Measurements from ENCODE around the gene EPS8L3. TPM values are rescaled to one million over a fixed set of nuclear protein-coding genes. Genes with fewer than 3 reads are reported as not detected.

EPS8L3 gene
- total RNA-seq, 1 donor from 2014 or later, result not detected

DNA sequence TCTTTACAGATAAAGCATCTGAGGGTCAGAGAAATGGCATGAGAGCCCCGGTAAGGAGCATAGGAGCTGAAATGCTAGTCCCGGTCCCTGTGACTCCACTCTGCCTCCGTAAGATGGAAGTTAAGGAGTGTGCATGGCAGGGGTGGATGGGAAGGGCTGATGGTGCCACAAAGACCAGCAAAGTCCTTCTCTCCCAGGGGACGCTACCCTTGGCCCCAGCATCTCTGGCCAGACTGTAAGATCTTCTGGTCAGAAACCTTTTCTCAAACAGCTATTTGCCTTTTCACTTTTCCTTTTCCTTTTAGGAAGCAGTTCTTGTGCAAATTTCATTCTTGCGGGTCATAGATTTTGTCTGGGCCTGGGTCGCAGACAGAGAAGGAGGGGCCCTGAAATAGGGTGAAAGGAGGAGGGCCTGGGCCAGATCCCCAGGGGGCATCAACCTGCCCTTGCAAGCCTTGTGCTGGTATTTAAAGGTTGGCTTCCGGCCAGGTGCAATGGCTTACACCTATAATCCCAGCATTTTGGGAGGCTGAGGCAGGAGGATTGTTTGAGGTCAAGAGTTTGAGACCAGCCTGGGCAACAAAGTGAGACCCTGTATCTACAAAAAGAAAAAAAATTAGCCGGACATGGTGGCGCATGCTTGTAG, 14.4 kb upstream of the EPS8L3 start:
- no peaks in the 10 kb centered on the region for H4K20me1 ChIP-seq (ENCODE audit: low read depth)
- no peak overlapping the region for H3K4me3 Mint-ChIP-seq
- H3K9ac ChIP-seq, result no peak overlapping the region
- no peaks in the 10 kb centered on the region for H3K36me3 ChIP-seq
- H3K9me3 Mint-ChIP-seq, result no peaks in the 10 kb centered on the region
- no peak overlapping the region for H3K27ac ChIP-seq
- H3K9me3 ChIP-seq (ENCODE audit: low read depth), result no peaks in the 10 kb centered on the region
- H3K27ac Mint-ChIP-seq, result no peak overlapping the region
- no peak overlapping the region for H3K4me2 ChIP-seq
- H3K36me3 Mint-ChIP-seq, result no peaks in the 10 kb centered on the region
- TF ChIP-seq, protein P1, sequence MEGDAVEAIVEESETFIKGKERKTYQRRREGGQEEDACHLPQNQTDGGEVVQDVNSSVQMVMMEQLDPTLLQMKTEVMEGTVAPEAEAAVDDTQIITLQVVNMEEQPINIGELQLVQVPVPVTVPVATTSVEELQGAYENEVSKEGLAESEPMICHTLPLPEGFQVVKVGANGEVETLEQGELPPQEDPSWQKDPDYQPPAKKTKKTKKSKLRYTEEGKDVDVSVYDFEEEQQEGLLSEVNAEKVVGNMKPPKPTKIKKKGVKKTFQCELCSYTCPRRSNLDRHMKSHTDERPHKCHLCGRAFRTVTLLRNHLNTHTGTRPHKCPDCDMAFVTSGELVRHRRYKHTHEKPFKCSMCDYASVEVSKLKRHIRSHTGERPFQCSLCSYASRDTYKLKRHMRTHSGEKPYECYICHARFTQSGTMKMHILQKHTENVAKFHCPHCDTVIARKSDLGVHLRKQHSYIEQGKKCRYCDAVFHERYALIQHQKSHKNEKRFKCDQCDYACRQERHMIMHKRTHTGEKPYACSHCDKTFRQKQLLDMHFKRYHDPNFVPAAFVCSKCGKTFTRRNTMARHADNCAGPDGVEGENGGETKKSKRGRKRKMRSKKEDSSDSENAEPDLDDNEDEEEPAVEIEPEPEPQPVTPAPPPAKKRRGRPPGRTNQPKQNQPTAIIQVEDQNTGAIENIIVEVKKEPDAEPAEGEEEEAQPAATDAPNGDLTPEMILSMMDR (IDR thresholded peaks at IDR 0.05), result no peak
- TF ChIP-seq EZH2 (IDR thresholded peaks at IDR 0.05) (no peak), EZH2phosphoT487 (IDR thresholded peaks at IDR 0.05) (no peak)
- H3K4me3 ChIP-seq, result no peak overlapping the region
- H3K79me2 ChIP-seq (ENCODE audit: low read depth), result no peaks in the 10 kb centered on the region
- no peaks in the 10 kb centered on the region for H3K4me1 Mint-ChIP-seq
- H3K27me3 ChIP-seq, result no peaks in the 10 kb centered on the region
- no peak for DNase-seq (ENCODE audit: low spot score)
- H2AFZ ChIP-seq (replicated peaks), result no peak overlapping the region
- H3K4me1 ChIP-seq, result peaks cover 5% of the 10 kb centered on the region
- peaks cover 9% of the 10 kb centered on the region for H3K27me3 Mint-ChIP-seq (ENCODE audit: insufficient read depth, low read depth)
- no peaks in the 10 kb centered on the region for H3F3A ChIP-seq (ENCODE audit: low read depth)

DNA sequence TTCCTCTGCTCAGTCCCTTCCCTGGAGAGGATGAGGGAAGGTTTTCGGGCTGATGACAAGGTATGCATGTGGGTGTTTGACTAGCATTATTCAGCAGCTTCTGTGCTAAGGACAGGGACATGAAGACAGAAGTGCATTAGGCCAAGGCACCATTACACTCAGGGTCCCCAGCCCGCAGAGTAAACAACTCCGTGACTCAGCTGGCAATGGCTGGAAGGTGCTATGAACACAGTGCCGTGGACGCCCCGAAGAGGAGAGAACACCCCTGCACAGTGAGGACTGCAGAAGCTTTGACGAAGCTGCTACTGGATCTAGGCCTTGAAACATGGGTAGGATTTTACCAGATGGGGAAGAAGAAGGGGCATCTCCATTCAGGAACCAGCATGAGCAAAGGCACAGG, 13.7 kb upstream of the EPS8L3 start:
- Histone ChIP-seq H3K27me3 (no peaks in the 10 kb centered on the region), H3K4me2 (no peak overlapping the region), H3F3A (ENCODE audit: low read depth) (no peaks in the 10 kb centered on the region), H3K9ac (no peak overlapping the region), H4K20me1 (ENCODE audit: low read depth) (no peaks in the 10 kb centered on the region), H3K4me1 (peaks cover 4% of the 10 kb centered on the region), H2AFZ (replicated peaks) (peak overlapping the region; percentile 56), H3K27ac (no peak overlapping the region), H3K36me3 (no peaks in the 10 kb centered on the region), H3K79me2 (ENCODE audit: low read depth) (no peaks in the 10 kb centered on the region), H3K9me3 (ENCODE audit: low read depth) (no peaks in the 10 kb centered on the region), H3K4me3 (no peak overlapping the region)
- Mint-ChIP-seq H3K36me3 (no peaks in the 10 kb centered on the region), H3K9me3 (no peaks in the 10 kb centered on the region), H3K27me3 (ENCODE audit: insufficient read depth, low read depth) (peaks cover 9% of the 10 kb centered on the region), H3K4me3 (no peak overlapping the region), H3K27ac (no peak overlapping the region), H3K4me1 (no peaks in the 10 kb centered on the region)
- TF ChIP-seq EZH2phosphoT487 (IDR thresholded peaks at IDR 0.05), result no peak
- TF ChIP-seq EZH2 (IDR thresholded peaks at IDR 0.05), result no peak
- TF ChIP-seq, protein P1 (IDR thresholded peaks at IDR 0.05), result no peak
- no peak for DNase-seq (ENCODE audit: low spot score)

DNA sequence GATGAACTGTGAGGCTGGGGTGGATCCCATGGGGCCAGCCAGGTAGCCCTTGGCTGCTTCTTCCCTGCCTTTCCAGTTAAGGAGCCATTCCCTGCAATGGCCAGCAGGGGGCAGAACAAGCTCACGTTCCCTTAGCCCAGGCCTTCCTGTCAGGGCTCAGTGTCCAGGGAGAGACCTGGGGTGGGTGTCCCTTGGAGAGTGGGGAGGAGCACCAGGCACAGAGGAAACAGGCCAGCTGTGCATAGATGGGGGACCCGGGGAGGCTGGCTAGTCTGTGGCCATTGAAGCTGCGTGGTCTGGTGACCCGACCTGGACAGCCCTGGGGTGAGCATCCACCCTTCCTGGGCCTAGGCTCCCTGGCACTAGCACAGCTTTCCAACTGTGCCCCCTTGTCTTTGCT, 13.2 kb upstream of the EPS8L3 start:
- Histone ChIP-seq H3K4me3 (no peak overlapping the region), H3K9ac (no peak overlapping the region), H3K27me3 (no peaks in the 10 kb centered on the region), H3K4me1 (peaks cover 4% of the 10 kb centered on the region), H4K20me1 (ENCODE audit: low read depth) (no peaks in the 10 kb centered on the region), H3K36me3 (no peaks in the 10 kb centered on the region), H3K79me2 (ENCODE audit: low read depth) (no peaks in the 10 kb centered on the region), H3K9me3 (ENCODE audit: low read depth) (no peaks in the 10 kb centered on the region), H3K4me2 (no peak overlapping the region), H2AFZ (replicated peaks) (peak overlapping the region; percentile 56), H3F3A (ENCODE audit: low read depth) (no peaks in the 10 kb centered on the region), H3K27ac (no peak overlapping the region)
- H3K27me3 Mint-ChIP-seq (ENCODE audit: insufficient read depth, low read depth), result peaks cover 9% of the 10 kb centered on the region
- H3K36me3 Mint-ChIP-seq, result no peaks in the 10 kb centered on the region
- TF ChIP-seq EZH2 (IDR thresholded peaks at IDR 0.05), result no peak
- TF ChIP-seq, protein P1 (IDR thresholded peaks at IDR 0.05), result peak; percentile 95
- DNase-seq (ENCODE audit: low spot score), result peak; percentile 89
- no peaks in the 10 kb centered on the region for H3K4me1 Mint-ChIP-seq
- H3K9me3 Mint-ChIP-seq, result no peaks in the 10 kb centered on the region
- H3K4me3 Mint-ChIP-seq, result no peak overlapping the region
- H3K27ac Mint-ChIP-seq, result peak overlapping the region; percentile 75
